ENCODE measurements around the gene SLC25A42.

The SLC25A42 gene

DNA sequence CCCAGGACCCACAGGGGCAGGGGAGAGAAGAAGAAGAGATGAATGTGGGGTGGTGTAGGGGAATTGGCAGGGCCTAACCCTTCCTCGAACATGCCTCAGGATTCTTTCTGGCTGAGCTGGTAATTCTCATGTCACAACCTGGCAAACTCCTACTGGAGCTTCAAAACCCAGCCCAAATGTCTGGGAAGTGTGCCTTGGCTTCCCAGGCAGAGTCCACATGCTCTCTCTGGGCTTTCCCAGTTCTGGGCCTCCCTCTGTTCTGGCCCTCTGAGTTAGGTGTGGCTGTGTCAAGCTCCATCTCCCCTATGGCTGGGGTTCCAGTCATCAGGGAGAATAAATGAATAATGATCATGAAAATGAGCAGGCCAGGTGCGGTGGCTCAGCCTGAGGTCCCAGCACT, 85.6 kb downstream of the SLC25A42 start:
- no peak overlapping the region for H3K9ac ChIP-seq (ENCODE audit: insufficient read length, low read depth)
- H3K4me3 ChIP-seq (ENCODE audit: insufficient read length, low read depth): no peak overlapping the region
- no peaks in the 10 kb centered on the region for H3K36me3 ChIP-seq (ENCODE audit: insufficient read depth, insufficient read length, low read length)
- H3K4me1 ChIP-seq (ENCODE audit: insufficient read depth, insufficient read length): peaks cover 10% of the 10 kb centered on the region
- TF ChIP-seq SUZ12 (IDR thresholded peaks at IDR 0.05; ENCODE audit: extremely low read depth, insufficient read depth, insufficient read length): no peak
- TF ChIP-seq YY1 (IDR thresholded peaks at IDR 0.05; ENCODE audit: insufficient read depth, insufficient read length): no peak
- no peak for TF ChIP-seq ZNF274 (IDR thresholded peaks at IDR 0.05; ENCODE audit: low read depth, low read length)
- DNase-seq (ENCODE audit: low read depth, low spot score): no peak
- H3K9me3 ChIP-seq (ENCODE audit: insufficient read depth, low read length): no peaks in the 10 kb centered on the region
- H3K27me3 ChIP-seq (ENCODE audit: insufficient read depth, insufficient read length): peaks cover 25% of the 10 kb centered on the region

DNA sequence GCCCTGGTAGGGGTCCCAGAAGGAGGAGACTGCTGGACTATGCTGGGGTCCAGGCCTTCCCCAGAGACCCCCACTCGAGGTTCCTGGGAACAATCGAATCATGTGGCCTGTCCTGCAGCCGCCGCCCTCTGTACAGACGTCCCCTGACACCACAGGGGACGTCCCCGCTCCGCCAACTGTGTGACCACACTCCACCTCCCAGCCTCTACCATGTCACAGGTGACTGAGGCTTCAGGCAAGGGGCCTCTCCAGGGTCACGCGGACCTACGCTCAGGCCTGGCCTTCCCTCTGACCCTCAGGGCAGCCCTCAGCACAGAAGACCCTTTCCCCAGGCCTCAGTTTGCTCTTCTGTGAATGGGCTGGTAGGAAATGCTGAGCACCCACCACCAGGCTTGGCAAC, 87.6 kb downstream of the SLC25A42 start:
- Histone ChIP-seq H3K9me3 (ENCODE audit: insufficient read depth, low read length) (peaks cover 7% of the 10 kb centered on the region), H3K36me3 (ENCODE audit: insufficient read depth, insufficient read length, low read length) (no peaks in the 10 kb centered on the region), H3K4me3 (ENCODE audit: insufficient read length, low read depth) (no peak overlapping the region), H3K9ac (ENCODE audit: insufficient read length, low read depth) (no peak overlapping the region), H3K27me3 (ENCODE audit: insufficient read depth, insufficient read length) (peaks cover 43% of the 10 kb centered on the region), H3K4me1 (ENCODE audit: insufficient read depth, insufficient read length) (peaks cover 8% of the 10 kb centered on the region)
- TF ChIP-seq YY1 (IDR thresholded peaks at IDR 0.05; ENCODE audit: insufficient read depth, insufficient read length): no peak
- no peak for TF ChIP-seq SUZ12 (IDR thresholded peaks at IDR 0.05; ENCODE audit: extremely low read depth, insufficient read depth, insufficient read length)
- TF ChIP-seq ZNF274 (IDR thresholded peaks at IDR 0.05; ENCODE audit: low read depth, low read length): no peak
- no peak for DNase-seq (ENCODE audit: low read depth, low spot score)

DNA sequence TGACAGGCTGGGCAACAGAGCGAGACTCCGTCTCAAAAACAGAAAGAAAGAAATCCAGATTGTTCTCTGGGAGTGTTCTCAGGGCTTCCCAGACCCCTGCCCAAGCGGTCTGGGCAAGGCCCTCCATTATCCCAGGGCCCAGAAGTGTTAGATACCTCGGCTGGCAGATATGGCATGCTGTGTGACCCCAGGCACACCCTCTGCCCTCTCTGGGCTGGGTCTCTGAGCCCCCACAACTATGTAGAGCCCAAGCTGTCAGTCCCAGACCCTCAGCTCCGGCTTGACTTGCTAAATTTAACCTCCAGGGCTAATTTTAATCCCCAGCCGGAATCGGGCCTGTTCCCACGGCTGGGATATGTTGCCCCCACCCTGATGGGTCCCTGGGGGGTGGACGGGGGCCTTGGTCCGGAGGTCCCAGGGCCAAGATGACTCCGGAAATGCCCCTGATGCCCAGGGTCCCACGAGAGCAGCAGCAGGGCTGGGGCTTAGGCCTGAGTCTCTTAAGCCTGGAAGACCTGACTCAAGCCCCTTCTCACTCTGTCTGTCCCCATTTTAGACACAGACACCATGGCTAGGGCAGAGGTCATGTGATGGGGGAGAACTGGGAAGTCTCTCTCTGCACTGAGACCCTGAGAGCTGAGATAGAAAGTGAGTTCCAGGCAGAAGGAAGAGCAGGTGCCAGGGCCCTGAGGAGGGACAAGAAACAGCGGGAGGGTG, 89.0 kb downstream of the SLC25A42 start:
- peaks cover 7% of the 10 kb centered on the region for H3K9me3 ChIP-seq (ENCODE audit: insufficient read depth, low read length)
- peaks cover 5% of the 10 kb centered on the region for H3K4me1 ChIP-seq (ENCODE audit: insufficient read depth, insufficient read length)
- H3K27me3 ChIP-seq (ENCODE audit: insufficient read depth, insufficient read length): peaks cover 41% of the 10 kb centered on the region
- no peak overlapping the region for H3K4me3 ChIP-seq (ENCODE audit: insufficient read length, low read depth)
- no peak for TF ChIP-seq ZNF274 (IDR thresholded peaks at IDR 0.05; ENCODE audit: low read depth, low read length)
- TF ChIP-seq SUZ12 (IDR thresholded peaks at IDR 0.05; ENCODE audit: extremely low read depth, insufficient read depth, insufficient read length): no peak
- TF ChIP-seq YY1 (IDR thresholded peaks at IDR 0.05; ENCODE audit: insufficient read depth, insufficient read length): no peak
- no peak overlapping the region for H3K9ac ChIP-seq (ENCODE audit: insufficient read length, low read depth)
- no peak for DNase-seq (ENCODE audit: low read depth, low spot score)
- H3K36me3 ChIP-seq (ENCODE audit: insufficient read depth, insufficient read length, low read length): no peaks in the 10 kb centered on the region

DNA sequence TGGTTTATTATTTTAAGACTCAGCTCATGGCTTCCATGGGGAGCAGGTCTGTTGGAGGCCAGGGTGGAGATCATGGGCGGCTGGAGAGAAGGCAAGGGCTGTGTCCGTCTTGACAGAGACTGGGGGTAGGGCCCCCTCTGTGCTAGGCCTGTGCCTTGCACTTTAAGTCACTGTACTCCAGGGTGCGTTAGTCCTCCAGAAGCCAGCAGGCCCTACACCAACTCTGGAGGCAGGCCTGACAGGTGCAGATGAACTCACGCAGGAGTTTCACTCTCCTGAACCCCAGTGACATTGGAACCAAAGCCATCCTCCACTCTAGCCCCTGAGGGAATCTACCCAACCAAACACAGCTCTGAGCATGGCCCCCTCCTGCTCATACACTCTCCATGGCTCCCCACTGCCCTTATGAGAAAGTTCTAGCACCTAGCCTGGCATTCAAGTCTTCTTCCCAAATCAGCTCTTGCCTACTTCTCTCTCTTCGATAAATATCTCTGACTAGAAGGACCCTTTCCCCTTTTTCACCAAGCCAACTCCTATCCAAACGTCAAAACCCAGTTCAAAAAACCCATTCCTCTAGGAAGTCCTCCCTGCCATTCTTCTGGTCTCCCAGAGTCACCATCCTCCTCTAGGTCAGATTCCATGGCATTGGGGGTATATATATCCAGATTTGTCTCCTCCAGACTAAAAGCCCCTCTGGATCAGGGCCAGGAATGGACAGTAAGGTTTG, 91.1 kb downstream of the SLC25A42 start:
- no peak for TF ChIP-seq YY1 (IDR thresholded peaks at IDR 0.05; ENCODE audit: insufficient read depth, insufficient read length)
- TF ChIP-seq SUZ12 (IDR thresholded peaks at IDR 0.05; ENCODE audit: extremely low read depth, insufficient read depth, insufficient read length): no peak
- TF ChIP-seq ZNF274 (IDR thresholded peaks at IDR 0.05; ENCODE audit: low read depth, low read length): no peak
- Histone ChIP-seq H3K9ac (ENCODE audit: insufficient read length, low read depth) (no peak overlapping the region), H3K4me1 (ENCODE audit: insufficient read depth, insufficient read length) (peaks cover 5% of the 10 kb centered on the region)

DNA sequence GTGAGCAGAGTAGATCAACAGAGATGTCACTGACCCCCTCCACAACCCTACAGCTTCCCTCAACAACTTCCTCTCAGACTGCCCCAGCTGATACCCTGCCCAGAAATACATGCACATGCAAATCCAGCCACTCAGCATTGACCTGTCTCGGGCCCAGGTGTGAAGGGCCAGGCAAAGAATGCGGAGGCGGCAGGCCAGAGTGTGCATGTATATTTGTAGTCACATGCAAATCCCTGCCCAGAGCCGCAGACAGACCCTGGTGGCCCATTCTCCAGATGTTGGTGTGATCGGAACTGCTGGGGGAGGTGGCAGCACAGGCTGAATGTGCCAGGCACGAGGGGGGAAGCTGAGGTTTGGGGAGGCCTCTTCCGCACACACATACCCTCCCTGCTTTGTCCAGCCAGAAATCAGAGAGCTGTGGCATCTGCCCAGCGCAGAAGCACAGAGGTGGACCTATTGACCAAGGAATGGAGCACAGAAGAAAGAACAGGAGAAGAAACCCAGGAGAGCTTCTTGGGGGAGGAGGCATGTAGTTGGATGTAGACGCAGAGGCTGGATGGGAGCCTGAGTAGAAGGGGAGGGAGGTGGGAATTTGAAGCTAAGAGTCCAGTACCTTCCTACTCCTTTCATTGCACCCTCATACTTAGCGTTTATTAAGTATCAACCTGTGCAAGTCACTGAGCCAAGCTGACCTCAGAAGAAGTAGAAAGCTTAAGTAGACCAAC, 91.9 kb downstream of the SLC25A42 start:
- no peak for DNase-seq (ENCODE audit: low read depth, low spot score)
- Histone ChIP-seq H3K36me3 (ENCODE audit: insufficient read depth, insufficient read length, low read length) (no peaks in the 10 kb centered on the region), H3K4me1 (ENCODE audit: insufficient read depth, insufficient read length) (peaks cover 5% of the 10 kb centered on the region), H3K27me3 (ENCODE audit: insufficient read depth, insufficient read length) (peaks cover 36% of the 10 kb centered on the region), H3K4me3 (ENCODE audit: insufficient read length, low read depth) (no peak overlapping the region), H3K9me3 (ENCODE audit: insufficient read depth, low read length) (peaks cover 7% of the 10 kb centered on the region), H3K9ac (ENCODE audit: insufficient read length, low read depth) (no peak overlapping the region)
- no peak for TF ChIP-seq ZNF274 (IDR thresholded peaks at IDR 0.05; ENCODE audit: low read depth, low read length)
- no peak for TF ChIP-seq SUZ12 (IDR thresholded peaks at IDR 0.05; ENCODE audit: extremely low read depth, insufficient read depth, insufficient read length)
- no peak for TF ChIP-seq YY1 (IDR thresholded peaks at IDR 0.05; ENCODE audit: insufficient read depth, insufficient read length)

More for the DNA sequence above, 91.1 kb downstream of the SLC25A42 start:
- Histone ChIP-seq H3K9me3 (ENCODE audit: insufficient read depth, low read length) (peaks cover 7% of the 10 kb centered on the region), H3K27me3 (ENCODE audit: insufficient read depth, insufficient read length) (peaks cover 36% of the 10 kb centered on the region), H3K36me3 (ENCODE audit: insufficient read depth, insufficient read length, low read length) (no peaks in the 10 kb centered on the region), H3K4me3 (ENCODE audit: insufficient read length, low read depth) (no peak overlapping the region)
- no peak for DNase-seq (ENCODE audit: low read depth, low spot score)

DNA sequence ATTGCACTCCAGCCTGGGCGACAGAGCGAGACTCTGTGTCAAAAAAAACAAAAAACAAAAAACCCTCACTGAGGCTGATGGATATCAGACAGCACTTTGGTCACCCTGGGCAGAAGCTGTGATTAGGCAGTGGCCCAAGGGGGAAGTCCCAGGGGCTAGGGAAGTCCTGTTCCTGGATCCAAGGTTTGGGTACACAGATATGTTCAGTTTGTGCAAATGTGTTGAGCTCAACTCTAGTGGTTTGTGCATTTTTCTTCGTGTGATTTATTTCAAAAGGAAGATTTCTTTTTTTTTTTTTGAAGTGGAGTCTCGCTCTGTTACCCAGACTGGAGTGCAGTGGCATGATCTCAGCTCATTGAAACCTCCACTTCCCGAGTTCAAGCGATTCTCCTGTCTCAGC, 94.0 kb downstream of the SLC25A42 start:
- Histone ChIP-seq H3K4me1 (ENCODE audit: insufficient read depth, insufficient read length) (peaks cover 4% of the 10 kb centered on the region), H3K9ac (ENCODE audit: insufficient read length, low read depth) (no peak overlapping the region)
- DNase-seq (ENCODE audit: low read depth, low spot score): no peak

DNA sequence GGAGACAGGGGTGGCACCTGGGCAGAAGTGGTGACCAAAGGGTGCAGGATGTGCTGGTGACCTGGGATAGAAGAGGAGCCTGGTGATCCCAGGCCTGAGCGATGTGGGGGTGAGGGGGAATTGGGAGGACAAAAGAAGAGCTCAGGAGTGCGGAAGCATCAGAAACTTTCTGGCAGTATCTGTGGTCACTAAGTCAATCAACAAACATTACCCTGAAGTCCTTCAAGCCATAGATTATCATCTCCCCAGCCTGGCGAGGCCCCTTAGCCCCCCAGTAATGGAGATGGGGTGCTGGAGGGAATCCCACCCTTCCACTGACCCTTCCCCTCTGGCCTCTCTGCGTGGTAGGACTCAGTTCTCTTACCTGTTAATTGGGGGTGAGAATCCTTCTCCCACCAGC, 95.7 kb downstream of the SLC25A42 start:
- Histone ChIP-seq H3K4me1 (ENCODE audit: insufficient read depth, insufficient read length) (peaks cover 4% of the 10 kb centered on the region), H3K9ac (ENCODE audit: insufficient read length, low read depth) (no peak overlapping the region), H3K36me3 (ENCODE audit: insufficient read depth, insufficient read length, low read length) (no peaks in the 10 kb centered on the region), H3K4me3 (ENCODE audit: insufficient read length, low read depth) (no peak overlapping the region), H3K9me3 (ENCODE audit: insufficient read depth, low read length) (peaks cover 7% of the 10 kb centered on the region), H3K27me3 (ENCODE audit: insufficient read depth, insufficient read length) (peaks cover 28% of the 10 kb centered on the region)
- DNase-seq (ENCODE audit: low read depth, low spot score): no peak
- TF ChIP-seq SUZ12 (IDR thresholded peaks at IDR 0.05; ENCODE audit: extremely low read depth, insufficient read depth, insufficient read length): no peak
- no peak for TF ChIP-seq ZNF274 (IDR thresholded peaks at IDR 0.05; ENCODE audit: low read depth, low read length)
- no peak for TF ChIP-seq YY1 (IDR thresholded peaks at IDR 0.05; ENCODE audit: insufficient read depth, insufficient read length)

More for the DNA sequence above, 94.0 kb downstream of the SLC25A42 start:
- peaks cover 7% of the 10 kb centered on the region for H3K9me3 ChIP-seq (ENCODE audit: insufficient read depth, low read length)
- peaks cover 30% of the 10 kb centered on the region for H3K27me3 ChIP-seq (ENCODE audit: insufficient read depth, insufficient read length)
- TF ChIP-seq SUZ12 (IDR thresholded peaks at IDR 0.05; ENCODE audit: extremely low read depth, insufficient read depth, insufficient read length): no peak
- TF ChIP-seq YY1 (IDR thresholded peaks at IDR 0.05; ENCODE audit: insufficient read depth, insufficient read length): no peak
- TF ChIP-seq ZNF274 (IDR thresholded peaks at IDR 0.05; ENCODE audit: low read depth, low read length): no peak
- no peaks in the 10 kb centered on the region for H3K36me3 ChIP-seq (ENCODE audit: insufficient read depth, insufficient read length, low read length)
- no peak overlapping the region for H3K4me3 ChIP-seq (ENCODE audit: insufficient read length, low read depth)

All from NT2/D1 (cell line).